Measurements from ENCODE around the gene ATXN1.
A peak's percentile ranks its signal among the peaks of the same experiment; 100 is the strongest.

The ATXN1 gene

DNA sequence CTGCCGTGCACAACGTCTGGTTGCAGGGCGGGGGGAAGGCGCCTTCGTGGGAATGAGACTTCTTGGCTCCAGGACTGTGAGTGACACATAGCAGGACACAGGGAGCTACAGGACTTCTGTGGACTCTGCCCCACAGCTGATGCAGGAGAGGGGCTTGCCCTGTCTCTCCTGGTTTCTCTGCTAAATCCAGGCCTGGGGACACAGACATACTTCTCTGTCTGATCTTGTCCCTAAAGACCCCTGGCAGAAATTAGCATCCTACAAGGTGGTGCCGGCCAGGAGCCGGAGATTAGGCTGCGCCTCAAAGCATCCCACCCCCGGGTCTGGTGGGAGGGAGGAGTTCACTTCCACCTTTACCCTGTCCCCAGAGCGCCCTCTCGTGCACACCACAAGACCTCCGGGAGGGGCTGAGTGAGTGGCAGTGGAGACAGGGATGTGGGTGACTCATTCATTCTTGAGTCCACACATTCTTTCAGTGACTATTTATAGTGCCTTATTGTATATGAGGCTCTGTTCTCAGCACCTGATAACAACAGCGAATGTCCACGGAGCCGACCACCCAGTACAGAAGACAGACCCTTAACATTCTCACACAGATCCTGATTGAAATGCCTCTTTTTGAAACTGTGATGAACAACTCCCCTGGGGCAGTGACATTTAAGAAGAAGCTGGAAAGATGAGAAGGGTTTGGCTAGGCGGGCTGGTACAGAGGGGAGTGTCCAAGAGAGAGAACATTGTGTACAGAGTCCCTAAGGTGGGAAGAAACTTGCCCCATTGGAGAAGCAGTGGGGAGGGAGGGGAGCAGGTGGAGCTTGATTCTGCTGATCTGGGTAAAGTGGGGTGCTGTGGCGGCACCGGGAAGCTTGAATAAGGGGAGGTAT, 483.9 kb downstream of the ATXN1 start (continued):
- TF ChIP-seq ZBTB48 (tag by site-specific recombination; IDR thresholded peaks at IDR 0.05): peak; percentile 82
- TF ChIP-seq ZNF629 (tag by site-specific recombination; IDR thresholded peaks at IDR 0.05): peak; percentile 5; the same call in 1 of the 2 replicates
- TF ChIP-seq ZNF654 (tag by site-specific recombination; IDR thresholded peaks at IDR 0.05; ENCODE audit: low read depth): peak; percentile 91
- no peak for TF ChIP-seq ZNF658 (tag by site-specific recombination; IDR thresholded peaks at IDR 0.05)
- no peak for TF ChIP-seq ZNF791 (tag by site-specific recombination; IDR thresholded peaks at IDR 0.05)
- TF ChIP-seq ZNF10 (tag by site-specific recombination; IDR thresholded peaks at IDR 0.05): peak; percentile 89
- peak; percentile 33; the same call in 1 of the 2 replicates for TF ChIP-seq ZSCAN30 (tag by site-specific recombination; IDR thresholded peaks at IDR 0.05)
- peak; percentile 43; the same call in 1 of the 2 replicates for TF ChIP-seq GLIS1 (tag by site-specific recombination; IDR thresholded peaks at IDR 0.05)
- peak; percentile 68 for TF ChIP-seq ZFHX2 (tag by site-specific recombination; conservative IDR thresholded peaks at IDR 0.05)
- TF ChIP-seq ZNF2 (tag by site-specific recombination; IDR thresholded peaks at IDR 0.05): peak; percentile 66; the same call in 1 of the 2 replicates
- TF ChIP-seq ZNF529 (tag by site-specific recombination; IDR thresholded peaks at IDR 0.05; ENCODE audit: insufficient replicate concordance): no peak
- TF ChIP-seq, protein P1, sequence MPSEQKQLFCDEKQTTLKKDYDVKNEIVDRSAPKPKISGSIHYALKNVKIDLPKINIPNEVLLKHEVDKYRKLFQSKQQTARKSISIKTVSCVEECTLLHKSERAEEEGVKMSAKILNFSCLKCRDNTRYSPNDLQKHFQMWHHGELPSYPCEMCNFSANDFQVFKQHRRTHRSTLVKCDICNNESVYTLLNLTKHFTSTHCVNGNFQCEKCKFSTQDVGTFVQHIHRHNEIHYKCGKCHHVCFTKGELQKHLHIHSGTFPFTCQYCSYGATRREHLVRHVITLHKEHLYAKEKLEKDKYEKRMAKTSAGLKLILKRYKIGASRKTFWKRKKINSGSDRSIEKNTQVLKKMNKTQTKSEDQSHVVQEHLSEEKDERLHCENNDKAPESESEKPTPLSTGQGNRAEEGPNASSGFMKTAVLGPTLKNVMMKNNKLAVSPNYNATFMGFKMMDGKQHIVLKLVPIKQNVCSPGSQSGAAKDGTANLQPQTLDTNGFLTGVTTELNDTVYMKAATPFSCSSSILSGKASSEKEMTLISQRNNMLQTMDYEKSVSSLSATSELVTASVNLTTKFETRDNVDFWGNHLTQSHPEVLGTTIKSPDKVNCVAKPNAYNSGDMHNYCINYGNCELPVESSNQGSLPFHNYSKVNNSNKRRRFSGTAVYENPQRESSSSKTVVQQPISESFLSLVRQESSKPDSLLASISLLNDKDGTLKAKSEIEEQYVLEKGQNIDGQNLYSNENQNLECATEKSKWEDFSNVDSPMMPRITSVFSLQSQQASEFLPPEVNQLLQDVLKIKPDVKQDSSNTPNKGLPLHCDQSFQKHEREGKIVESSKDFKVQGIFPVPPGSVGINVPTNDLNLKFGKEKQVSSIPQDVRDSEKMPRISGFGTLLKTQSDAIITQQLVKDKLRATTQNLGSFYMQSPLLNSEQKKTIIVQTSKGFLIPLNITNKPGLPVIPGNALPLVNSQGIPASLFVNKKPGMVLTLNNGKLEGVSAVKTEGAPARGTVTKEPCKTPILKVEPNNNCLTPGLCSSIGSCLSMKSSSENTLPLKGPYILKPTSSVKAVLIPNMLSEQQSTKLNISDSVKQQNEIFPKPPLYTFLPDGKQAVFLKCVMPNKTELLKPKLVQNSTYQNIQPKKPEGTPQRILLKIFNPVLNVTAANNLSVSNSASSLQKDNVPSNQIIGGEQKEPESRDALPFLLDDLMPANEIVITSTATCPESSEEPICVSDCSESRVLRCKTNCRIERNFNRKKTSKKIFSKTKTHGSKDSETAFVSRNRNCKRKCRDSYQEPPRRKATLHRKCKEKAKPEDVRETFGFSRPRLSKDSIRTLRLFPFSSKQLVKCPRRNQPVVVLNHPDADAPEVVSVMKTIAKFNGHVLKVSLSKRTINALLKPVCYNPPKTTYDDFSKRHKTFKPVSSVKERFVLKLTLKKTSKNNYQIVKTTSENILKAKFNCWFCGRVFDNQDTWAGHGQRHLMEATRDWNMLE (tag by site-specific recombination; conservative IDR thresholded peaks at IDR 0.05; ENCODE audit: low read depth): no peak
- TF ChIP-seq ZNF521 (tag by site-specific recombination; IDR thresholded peaks at IDR 0.05): no peak
- TF ChIP-seq WT1 (tag by site-specific recombination; IDR thresholded peaks at IDR 0.05): peak; percentile 37; the same call in 1 of the 2 replicates
- no peak for TF ChIP-seq SP2 (tag by site-specific recombination; IDR thresholded peaks at IDR 0.05)
- TF ChIP-seq, protein P2, sequence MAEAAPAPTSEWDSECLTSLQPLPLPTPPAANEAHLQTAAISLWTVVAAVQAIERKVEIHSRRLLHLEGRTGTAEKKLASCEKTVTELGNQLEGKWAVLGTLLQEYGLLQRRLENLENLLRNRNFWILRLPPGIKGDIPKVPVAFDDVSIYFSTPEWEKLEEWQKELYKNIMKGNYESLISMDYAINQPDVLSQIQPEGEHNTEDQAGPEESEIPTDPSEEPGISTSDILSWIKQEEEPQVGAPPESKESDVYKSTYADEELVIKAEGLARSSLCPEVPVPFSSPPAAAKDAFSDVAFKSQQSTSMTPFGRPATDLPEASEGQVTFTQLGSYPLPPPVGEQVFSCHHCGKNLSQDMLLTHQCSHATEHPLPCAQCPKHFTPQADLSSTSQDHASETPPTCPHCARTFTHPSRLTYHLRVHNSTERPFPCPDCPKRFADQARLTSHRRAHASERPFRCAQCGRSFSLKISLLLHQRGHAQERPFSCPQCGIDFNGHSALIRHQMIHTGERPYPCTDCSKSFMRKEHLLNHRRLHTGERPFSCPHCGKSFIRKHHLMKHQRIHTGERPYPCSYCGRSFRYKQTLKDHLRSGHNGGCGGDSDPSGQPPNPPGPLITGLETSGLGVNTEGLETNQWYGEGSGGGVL (tag by site-specific recombination; IDR thresholded peaks at IDR 0.05): no peak
- TF ChIP-seq, protein P3, sequence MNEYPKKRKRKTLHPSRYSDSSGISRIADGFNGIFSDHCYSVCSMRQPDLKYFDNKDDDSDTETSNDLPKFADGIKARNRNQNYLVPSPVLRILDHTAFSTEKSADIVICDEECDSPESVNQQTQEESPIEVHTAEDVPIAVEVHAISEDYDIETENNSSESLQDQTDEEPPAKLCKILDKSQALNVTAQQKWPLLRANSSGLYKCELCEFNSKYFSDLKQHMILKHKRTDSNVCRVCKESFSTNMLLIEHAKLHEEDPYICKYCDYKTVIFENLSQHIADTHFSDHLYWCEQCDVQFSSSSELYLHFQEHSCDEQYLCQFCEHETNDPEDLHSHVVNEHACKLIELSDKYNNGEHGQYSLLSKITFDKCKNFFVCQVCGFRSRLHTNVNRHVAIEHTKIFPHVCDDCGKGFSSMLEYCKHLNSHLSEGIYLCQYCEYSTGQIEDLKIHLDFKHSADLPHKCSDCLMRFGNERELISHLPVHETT (tag by site-specific recombination; IDR thresholded peaks at IDR 0.05): peak; percentile 25; the same call in 1 of the 2 replicates
- TF ChIP-seq, protein P4, sequence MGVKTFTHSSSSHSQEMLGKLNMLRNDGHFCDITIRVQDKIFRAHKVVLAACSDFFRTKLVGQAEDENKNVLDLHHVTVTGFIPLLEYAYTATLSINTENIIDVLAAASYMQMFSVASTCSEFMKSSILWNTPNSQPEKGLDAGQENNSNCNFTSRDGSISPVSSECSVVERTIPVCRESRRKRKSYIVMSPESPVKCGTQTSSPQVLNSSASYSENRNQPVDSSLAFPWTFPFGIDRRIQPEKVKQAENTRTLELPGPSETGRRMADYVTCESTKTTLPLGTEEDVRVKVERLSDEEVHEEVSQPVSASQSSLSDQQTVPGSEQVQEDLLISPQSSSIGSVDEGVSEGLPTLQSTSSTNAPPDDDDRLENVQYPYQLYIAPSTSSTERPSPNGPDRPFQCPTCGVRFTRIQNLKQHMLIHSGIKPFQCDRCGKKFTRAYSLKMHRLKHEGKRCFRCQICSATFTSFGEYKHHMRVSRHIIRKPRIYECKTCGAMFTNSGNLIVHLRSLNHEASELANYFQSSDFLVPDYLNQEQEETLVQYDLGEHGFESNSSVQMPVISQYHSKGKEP (tag by site-specific recombination; IDR thresholded peaks at IDR 0.05): no peak
- TF ChIP-seq ZNF623 (tag by site-specific recombination; IDR thresholded peaks at IDR 0.05): 0 out of 2 replicates have a peak, but pooled peaks have one; percentile 17
- TF ChIP-seq, protein P5, sequence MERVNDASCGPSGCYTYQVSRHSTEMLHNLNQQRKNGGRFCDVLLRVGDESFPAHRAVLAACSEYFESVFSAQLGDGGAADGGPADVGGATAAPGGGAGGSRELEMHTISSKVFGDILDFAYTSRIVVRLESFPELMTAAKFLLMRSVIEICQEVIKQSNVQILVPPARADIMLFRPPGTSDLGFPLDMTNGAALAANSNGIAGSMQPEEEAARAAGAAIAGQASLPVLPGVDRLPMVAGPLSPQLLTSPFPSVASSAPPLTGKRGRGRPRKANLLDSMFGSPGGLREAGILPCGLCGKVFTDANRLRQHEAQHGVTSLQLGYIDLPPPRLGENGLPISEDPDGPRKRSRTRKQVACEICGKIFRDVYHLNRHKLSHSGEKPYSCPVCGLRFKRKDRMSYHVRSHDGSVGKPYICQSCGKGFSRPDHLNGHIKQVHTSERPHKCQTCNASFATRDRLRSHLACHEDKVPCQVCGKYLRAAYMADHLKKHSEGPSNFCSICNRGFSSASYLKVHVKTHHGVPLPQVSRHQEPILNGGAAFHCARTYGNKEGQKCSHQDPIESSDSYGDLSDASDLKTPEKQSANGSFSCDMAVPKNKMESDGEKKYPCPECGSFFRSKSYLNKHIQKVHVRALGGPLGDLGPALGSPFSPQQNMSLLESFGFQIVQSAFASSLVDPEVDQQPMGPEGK (tag by site-specific recombination; IDR thresholded peaks at IDR 0.05): peak; percentile 74
- TF ChIP-seq, protein P6, sequence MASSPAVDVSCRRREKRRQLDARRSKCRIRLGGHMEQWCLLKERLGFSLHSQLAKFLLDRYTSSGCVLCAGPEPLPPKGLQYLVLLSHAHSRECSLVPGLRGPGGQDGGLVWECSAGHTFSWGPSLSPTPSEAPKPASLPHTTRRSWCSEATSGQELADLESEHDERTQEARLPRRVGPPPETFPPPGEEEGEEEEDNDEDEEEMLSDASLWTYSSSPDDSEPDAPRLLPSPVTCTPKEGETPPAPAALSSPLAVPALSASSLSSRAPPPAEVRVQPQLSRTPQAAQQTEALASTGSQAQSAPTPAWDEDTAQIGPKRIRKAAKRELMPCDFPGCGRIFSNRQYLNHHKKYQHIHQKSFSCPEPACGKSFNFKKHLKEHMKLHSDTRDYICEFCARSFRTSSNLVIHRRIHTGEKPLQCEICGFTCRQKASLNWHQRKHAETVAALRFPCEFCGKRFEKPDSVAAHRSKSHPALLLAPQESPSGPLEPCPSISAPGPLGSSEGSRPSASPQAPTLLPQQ (tag by site-specific recombination; IDR thresholded peaks at IDR 0.05): peak; percentile 48; the same call in 1 of the 2 replicates
- no peak for TF ChIP-seq ZNF585B (tag by site-specific recombination; IDR thresholded peaks at IDR 0.05)
- TF ChIP-seq ZXDB (tag by site-specific recombination; IDR thresholded peaks at IDR 0.05): peak; percentile 24; the same call in 1 of the 2 replicates
- 0 out of 2 replicates have a peak, but pooled peaks have one; percentile 50 for TF ChIP-seq ZNF184 (tag by site-specific recombination; IDR thresholded peaks at IDR 0.05)
- peak; percentile 94 for TF ChIP-seq ZNF223 (tag by site-specific recombination; IDR thresholded peaks at IDR 0.05)
